ENCODE results near the gene HADHB. TPM values are rescaled to one million over a fixed set of nuclear protein-coding genes. Genes with fewer than 3 reads are reported as not detected.

The HADHB gene
- total and polyA plus RNA-seq, 2 of the 13 experiments (the other 11 are each of a cell fraction or from before 2014, with no cell fraction given), result 112 to 238 TPM

- no peak overlapping the region for H3K4me3 ChIP-seq (replicated peaks in 1 of 3; ENCODE audit: insufficient read depth in 1 of 3, low read depth in 2 of 3, low read length in 3 of 3)
- ATAC-seq (no peak), DNase-seq (ENCODE audit: low spot score) (no peak), FAIRE-seq (no peak)
- H3K4me1 ChIP-seq (ENCODE audit: insufficient read depth, low read length), result peaks cover 30% of the 10 kb centered on the region
- intact Hi-C loops (cut with micrococcal nuclease; ENCODE audit: unreplicated experiment), result no loop called here
- no peaks in the 10 kb centered on the region for H3K9me3 ChIP-seq (ENCODE audit: low read length)
- peaks cover 8 to 29% of the 10 kb centered on the region in 2 experiments for H3K36me3 ChIP-seq (replicated peaks in 1 of 2; ENCODE audit: control insufficient read depth in 1 of 2, insufficient read depth in 2 of 2, low read length in 2 of 2)
- no peak overlapping the region for H3K27ac ChIP-seq (ENCODE audit: extremely low read length, insufficient read depth, low read length)
- peaks cover 34% of the 10 kb centered on the region for H3K79me2 ChIP-seq (ENCODE audit: insufficient read depth, low read length)
- H3K4me2 ChIP-seq (ENCODE audit: low read depth, low read length), result no peak overlapping the region
- BruUV-seq (replicated peaks), result TSS peak; percentile 22
- no peaks in the 10 kb centered on the region for H3K27me3 ChIP-seq (ENCODE audit: control insufficient read depth in 1 of 2, insufficient read depth in 2 of 2, low read length in 2 of 2)
- H3K9ac ChIP-seq (ENCODE audit: insufficient read depth, low read depth, low read length), result no peak overlapping the region
- in situ Hi-C loops (cut with HindIII; ENCODE audit: extremely low pct_ligation_motif_present, low pct_unique_long_range_greater_than_20kb), result no loop called here
- ChIA-PET POLR2A (interaction anchor here (4.3 kb wide), 1 partner anchor 11 kb away, joined by 16 read pairs; the partner anchor contains the start of genes HADHA and HADHB), CTCF (ENCODE audit: low intra/inter-chr PET ratio, low total read pairs) (no interaction called here)
- no peak overlapping the region for H2AFZ ChIP-seq (ENCODE audit: low read length)
- peaks cover 2% of the 10 kb centered on the region; the same call in 1 of the 2 replicates for H4K20me1 ChIP-seq (ENCODE audit: insufficient read depth, low read length)
- 100% methylated on average over 3 of the region's 3 CpGs for WGBS (ENCODE audit: low lambda C conversion rate)
- TF ChIP-seq SIN3B (IDR thresholded peaks at IDR 0.05; ENCODE audit: low read length) (no peak), MTF1 (CRISPR knock-in tag; IDR thresholded peaks at IDR 0.05) (no peak), PRMT3 (CRISPR knock-in tag; IDR thresholded peaks at IDR 0.05; ENCODE audit: borderline replicate concordance, low read depth) (no peak), BCL6 (CRISPR knock-in tag; IDR thresholded peaks at IDR 0.05) (no peak), ZBTB44 (CRISPR knock-in tag; IDR thresholded peaks at IDR 0.05) (no peak), ZSCAN5A (CRISPR knock-in tag; IDR thresholded peaks at IDR 0.05; ENCODE audit: borderline replicate concordance) (no peak), POLR2G (IDR thresholded peaks at IDR 0.05; ENCODE audit: low read depth, low read length) (no peak), ZNF615 (CRISPR knock-in tag; IDR thresholded peaks at IDR 0.05; ENCODE audit: borderline replicate concordance) (no peak), CREM (IDR thresholded peaks at IDR 0.05) (no peak), CREM (CRISPR knock-in tag; IDR thresholded peaks at IDR 0.05) (no peak), FUBP1 (CRISPR knock-in tag; IDR thresholded peaks at IDR 0.05; ENCODE audit: borderline replicate concordance) (no peak), NFYC (CRISPR knock-in tag; IDR thresholded peaks at IDR 0.05) (no peak), ZNF331 (CRISPR knock-in tag; IDR thresholded peaks at IDR 0.05) (no peak), CAMTA2 (CRISPR knock-in tag; IDR thresholded peaks at IDR 0.05; ENCODE audit: borderline replicate concordance) (no peak), MLXIP (CRISPR knock-in tag; IDR thresholded peaks at IDR 0.05; ENCODE audit: borderline replicate concordance) (no peak), TEF (CRISPR knock-in tag; IDR thresholded peaks at IDR 0.05) (no peak)
These were observed 11.1 kb downstream of the HADHB start for GRCh38 chr2:26255759-26256384.
